ENCODE measurements around the gene WIZ.

DNA sequence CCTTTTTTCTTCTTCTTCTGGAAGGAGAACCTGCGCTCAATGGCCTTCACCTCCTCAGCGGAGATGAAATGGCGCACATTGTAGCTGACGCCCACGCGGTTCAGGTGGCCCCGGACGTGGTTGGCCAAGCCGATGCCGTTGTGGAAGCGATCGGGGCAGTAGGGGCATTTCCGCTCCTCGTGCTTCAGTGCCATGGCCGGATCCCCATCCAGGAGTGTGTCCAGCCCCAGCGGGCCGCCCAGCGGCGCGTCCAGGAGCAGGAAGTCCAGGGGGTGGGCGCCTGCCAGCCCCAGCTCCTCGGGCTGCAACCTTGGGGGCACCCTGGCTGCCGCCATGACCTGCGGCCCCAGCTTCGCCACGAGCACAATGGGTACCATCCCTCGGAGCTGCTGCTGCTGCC, 11.2 kb downstream of the WIZ start:
- TF ChIP-seq, protein P1, sequence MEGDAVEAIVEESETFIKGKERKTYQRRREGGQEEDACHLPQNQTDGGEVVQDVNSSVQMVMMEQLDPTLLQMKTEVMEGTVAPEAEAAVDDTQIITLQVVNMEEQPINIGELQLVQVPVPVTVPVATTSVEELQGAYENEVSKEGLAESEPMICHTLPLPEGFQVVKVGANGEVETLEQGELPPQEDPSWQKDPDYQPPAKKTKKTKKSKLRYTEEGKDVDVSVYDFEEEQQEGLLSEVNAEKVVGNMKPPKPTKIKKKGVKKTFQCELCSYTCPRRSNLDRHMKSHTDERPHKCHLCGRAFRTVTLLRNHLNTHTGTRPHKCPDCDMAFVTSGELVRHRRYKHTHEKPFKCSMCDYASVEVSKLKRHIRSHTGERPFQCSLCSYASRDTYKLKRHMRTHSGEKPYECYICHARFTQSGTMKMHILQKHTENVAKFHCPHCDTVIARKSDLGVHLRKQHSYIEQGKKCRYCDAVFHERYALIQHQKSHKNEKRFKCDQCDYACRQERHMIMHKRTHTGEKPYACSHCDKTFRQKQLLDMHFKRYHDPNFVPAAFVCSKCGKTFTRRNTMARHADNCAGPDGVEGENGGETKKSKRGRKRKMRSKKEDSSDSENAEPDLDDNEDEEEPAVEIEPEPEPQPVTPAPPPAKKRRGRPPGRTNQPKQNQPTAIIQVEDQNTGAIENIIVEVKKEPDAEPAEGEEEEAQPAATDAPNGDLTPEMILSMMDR (IDR thresholded peaks at IDR 0.05 in 2 of 3, conservative IDR thresholded peaks at IDR 0.05 in 1 of 3; ENCODE audit: control insufficient read depth in 2 of 3, extremely low read depth in 1 of 3, insufficient read depth in 1 of 3, low read depth in 3 of 3, low read length in 3 of 3), result no peak
- TF ChIP-seq YY1 (IDR thresholded peaks at IDR 0.05; ENCODE audit: low read depth, low read length), result no peak
- no peak for TF ChIP-seq ESRRA (IDR thresholded peaks at IDR 0.05; ENCODE audit: low read length)
- TF ChIP-seq POLR2A (IDR thresholded peaks at IDR 0.05; ENCODE audit: low read depth, low read length), result no peak
- no peak for TF ChIP-seq NFYA (IDR thresholded peaks at IDR 0.05; ENCODE audit: borderline replicate concordance, low read depth, low read length)
- no peak for TF ChIP-seq E2F4 (IDR thresholded peaks at IDR 0.05; ENCODE audit: low read depth, low read length)
- no peak for TF ChIP-seq SP1 (IDR thresholded peaks at IDR 0.05; ENCODE audit: low read depth, low read length)
